GM18499 (cell line): Measurements from ENCODE around the gene CFAP157.

Experiments
- ATAC-seq: cut with Tn5 transposase; IDR thresholded peaks from one replicate; pipeline ENCODE4 v1.9.1; 2021; ENCODE audit warnings: moderate number of reproducible peaks; ENCODE audit not compliant: insufficient read depth, unreplicated experiment

Gene CFAP157

DNA sequence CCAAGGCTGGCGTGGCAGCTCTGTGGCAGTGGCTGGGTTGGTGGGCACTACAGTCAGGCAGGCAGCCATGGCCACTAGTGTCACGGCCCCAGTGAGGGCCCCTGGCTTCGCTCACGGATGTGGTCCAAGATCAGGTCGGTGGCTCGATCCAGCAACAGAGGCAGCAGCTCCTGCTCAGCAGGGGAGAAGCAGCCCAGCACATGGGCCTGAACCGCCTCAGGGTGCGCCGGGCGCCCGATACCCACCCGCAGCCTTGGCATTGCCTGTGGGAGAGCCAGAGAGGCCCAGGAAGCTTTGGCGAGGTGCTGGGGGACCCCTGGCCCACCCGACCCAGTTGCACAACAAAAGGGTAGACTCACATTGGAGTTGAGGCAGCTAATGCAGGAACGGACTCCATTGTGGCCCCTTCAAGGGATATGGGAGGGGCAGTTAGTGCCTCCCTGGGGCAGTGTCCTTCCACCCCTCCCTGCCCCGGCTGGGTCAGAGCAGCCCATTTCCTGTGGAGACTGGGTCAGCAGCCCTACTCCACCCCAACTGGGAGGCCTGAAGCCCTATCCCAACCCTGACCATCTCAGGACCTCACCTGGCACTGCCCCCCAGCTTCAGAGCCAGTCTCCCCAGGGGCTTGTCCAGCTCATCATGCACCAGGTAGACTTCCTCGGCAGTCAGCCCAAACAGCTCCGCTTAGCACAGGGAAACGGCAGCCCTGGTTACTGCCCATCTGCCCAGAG is 7.4 kb downstream of the CFAP157 start:
- ATAC-seq: no peak

DNA sequence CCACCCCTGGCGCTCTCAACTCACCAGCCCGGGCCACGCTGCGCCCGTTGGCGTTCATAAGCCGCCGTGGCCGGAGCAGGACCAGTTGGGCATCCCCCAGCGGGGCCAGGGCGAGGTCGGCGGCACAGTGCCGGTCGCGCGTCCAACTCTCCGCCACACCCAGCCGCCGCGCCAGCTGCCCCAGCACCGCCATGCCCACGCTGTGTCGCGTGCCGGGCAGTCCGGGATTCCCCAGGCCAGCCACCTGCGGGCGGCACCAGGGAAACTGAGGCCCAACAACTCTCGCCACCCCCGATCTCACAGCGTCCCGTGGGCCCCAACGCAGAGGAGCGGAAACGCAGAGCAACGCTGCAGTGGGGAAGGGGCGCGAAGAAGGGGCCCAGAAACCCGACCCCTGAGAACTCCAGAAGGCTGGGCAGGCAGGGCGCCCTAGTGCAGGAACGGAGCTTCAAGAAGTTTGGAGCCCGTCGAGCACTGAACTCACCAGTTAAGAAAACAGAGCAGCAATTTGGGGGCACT is 8.2 kb downstream of the CFAP157 start:
- ATAC-seq: no peak

DNA sequence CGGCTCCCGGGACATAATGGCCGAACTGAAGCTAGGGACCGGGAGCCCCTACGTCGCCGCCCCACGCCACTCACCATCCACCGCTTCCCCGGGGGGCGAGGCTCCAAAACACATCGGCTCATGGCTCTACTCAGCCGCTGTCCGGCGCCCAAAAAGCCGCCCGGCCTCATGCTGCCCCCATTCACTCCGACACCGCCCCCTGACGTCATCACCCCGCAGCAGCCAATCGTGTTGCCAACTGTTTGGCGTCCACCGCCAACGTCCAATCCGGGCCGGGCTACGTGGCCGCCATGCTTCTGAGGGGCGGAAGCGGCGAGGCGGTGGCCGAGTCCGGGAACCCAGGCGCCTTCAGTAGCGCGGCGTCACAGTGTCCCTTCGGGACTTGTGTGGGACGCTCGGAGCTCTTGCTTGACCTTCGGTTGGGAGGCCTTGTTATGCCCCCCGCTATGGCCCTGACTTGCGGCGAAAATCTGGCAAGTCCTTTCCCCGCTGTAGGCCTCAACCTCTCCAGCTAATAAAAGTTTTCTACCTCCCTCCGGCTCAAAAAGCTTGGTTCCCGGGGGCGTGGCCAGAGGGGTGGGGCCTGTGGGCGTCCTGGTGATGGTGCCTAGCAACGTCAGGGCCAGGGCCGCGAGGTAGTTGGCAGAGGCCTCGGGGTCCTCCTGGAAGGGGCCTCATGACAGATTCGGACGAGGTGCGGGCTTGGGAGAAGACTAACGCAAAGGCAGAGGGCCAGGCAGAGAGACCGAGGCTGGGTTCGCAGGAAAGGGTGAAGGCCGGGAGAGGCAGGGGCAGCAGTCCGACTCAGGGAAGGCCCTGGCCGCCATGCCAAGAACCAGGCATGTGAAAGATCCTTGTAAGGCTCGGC is 8.9 kb downstream of the CFAP157 start, which contains the start of the genes PTRH1 and TTC16:
TSS of gene PTRH1 (minus strand) at position 194 of the 868 bp plus-strand sequence. CDS start at position 170, 24 bp downstream.
TSS of gene TTC16 (plus strand) at position 610 of the 868 bp plus-strand sequence. CDS start at position 677, 67 bp downstream.
- ATAC-seq: peak; percentile 71

DNA sequence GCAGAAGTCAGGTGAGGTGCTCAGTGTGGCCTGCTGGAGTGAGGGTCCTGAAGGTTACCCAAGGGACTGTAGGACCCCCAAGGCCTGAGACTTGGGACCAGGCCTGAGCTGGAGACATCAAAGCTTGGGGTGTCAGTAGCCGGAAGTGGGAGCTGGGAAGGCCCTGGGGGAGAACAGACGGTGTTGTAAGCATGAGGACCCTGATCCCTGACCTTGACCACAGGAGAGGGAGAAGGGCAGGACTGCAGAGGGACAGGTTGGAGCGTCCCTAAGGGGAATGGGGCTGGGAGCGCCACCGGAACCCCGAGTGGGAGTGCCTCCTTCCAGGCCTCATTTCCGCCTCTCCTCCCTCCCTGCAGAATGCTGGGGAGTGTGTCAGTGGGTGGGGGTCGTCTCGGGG is 9.6 kb downstream of the CFAP157 start:
- ATAC-seq: no peak

DNA sequence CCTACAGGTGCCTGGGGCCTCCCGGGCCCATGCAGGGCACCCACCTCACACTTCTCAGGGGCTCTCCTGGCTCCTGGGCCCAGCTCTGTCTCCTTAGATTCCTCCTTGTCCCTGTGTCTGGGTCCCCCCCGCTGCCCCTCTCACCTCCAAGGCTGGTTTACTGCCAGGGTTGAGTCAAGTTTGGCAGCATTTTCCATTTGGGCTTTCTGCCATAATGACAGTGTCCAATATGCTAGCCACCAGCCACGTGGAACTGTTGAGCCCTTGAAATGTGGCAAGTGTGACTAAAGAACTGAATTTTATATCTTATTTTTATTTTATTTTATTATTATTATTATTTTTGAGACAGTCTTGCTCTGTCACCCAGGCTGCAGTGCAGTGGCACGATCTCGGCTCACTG is 11.0 kb downstream of the CFAP157 start:
- no peak for ATAC-seq

DNA sequence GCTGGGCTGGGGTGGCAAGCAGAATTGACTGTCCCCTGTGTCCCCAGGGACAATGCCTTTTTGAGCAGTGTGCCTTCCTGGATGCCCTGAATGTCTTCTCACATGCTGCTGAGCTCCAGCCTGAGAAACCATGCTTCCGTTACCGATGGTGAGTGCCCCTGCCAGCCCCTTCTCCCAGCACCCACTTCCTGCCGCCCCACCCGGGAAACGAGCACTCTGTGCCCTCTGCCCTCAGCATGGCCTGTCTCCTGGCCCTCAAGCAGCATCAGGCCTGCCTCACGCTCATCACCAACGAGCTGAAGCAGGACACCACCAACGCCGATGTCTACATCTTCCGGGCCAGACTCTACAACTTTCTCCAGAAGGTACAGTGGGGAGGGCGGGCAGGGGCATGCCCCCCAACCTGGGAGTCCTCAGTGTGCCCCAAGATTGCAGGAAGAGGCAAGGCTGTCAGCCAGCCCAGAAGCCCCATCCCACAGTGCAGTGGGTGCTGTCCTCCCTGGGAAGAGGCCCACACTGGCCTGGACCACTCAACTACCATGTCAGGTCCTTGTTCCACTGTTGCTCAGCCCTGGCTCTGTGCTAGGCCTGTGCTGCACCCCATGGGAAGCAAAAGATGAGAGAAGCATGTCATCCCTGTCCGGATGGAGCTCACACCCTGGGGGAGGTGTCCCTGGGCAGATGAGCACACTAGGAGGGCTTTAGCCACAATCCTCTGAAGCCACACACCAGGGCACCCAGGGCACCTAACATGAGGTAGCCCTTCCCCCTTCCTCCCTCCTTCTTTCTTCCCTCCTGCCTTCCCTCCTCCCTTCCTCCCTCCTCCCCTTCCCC is 13.5 kb downstream of the CFAP157 start:
- no peak for ATAC-seq

DNA sequence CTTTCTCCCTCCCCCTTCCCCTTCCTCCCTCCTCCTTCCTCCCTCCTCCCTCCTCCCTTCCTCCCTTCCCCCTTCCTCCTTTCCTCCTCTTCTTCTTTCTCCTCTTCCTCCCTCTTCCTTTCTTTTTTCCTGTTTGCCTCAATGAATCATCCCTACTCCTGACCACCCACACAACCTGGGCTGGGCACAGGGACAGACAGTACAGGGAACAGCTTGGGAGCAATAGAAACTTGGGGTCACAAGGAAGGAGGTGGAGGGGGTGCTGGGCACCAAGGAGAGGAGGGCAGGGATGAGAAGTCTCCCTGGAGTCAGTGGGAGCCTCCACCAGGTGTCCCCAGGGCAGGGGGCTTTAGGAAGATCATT is 14.1 kb downstream of the CFAP157 start:
- ATAC-seq: no peak

DNA sequence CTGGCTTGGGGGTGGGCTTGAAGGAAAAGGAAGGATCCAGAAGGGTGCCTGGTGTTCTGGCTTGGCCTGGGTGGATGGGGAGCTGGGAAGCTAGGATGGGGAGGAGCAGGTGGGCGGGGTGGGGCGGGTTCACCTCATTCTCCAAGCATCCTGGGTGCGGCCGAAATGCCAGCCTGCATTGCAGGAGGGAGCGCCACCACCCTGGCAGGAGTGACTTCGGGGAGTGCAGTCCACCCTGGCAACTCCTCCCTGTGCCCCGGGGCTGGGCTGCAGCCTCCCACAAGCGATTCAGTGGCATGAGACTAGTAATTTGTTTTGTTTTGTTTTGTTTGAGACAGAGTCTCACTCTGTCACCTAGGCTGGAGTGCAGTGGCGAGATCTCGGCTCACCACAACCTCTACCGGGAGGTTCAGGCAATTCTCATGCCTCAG is 14.6 kb downstream of the CFAP157 start:
- ATAC-seq: no peak

DNA sequence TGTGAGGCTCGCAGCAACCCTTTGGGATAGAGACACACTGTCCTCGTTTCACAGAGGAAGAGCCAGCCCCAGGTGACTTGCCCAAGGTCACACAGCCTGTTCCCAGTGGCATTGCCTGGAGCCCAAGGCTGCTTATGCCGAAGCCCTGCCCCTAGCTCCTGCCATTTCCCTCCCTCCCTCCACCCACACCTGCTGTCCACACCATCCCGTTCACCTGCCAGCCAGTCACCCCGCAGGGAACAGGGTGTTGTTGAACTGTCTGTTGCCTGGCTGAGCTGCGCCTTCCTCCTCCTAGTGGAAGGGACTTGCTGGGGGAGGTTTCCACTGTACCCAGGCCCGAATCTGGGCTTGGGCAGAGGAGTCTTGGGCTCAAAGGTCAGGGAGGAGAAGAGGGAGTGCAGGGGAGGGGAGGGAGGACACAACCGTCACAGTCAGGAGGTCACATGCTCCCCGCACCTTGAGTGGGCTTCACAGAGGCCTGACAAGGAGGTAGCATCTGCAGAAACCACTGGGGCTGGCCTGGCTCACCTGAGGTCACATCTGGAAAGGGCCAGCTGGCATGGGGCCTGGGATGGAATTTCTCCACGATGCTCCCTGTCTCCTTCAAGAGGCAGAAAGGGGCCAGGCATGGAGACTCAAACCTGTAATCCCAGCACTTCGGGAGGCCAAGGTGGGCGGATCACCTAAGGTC is 15.4 kb downstream of the CFAP157 start:
- no peak for ATAC-seq

DNA sequence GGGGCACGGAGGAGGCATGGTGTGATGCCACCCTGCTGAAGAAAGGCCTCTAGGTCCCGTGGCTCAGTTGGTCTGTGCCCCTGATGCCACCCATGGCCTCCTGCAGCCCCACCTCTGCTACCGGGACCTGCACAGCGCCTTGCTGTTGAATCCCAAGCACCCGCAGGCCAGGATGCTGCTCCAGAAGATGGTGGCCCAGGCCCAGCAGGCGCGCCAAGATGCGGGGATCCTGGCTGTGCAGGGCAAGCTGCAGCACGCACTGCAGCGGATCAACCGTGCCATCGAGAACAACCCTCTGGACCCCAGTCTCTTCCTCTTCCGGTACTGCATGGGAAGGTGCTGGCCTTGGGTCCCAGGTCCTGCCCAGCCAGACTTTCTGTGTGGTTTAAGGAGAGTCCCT is 16.2 kb downstream of the CFAP157 start:
- no peak for ATAC-seq

DNA sequence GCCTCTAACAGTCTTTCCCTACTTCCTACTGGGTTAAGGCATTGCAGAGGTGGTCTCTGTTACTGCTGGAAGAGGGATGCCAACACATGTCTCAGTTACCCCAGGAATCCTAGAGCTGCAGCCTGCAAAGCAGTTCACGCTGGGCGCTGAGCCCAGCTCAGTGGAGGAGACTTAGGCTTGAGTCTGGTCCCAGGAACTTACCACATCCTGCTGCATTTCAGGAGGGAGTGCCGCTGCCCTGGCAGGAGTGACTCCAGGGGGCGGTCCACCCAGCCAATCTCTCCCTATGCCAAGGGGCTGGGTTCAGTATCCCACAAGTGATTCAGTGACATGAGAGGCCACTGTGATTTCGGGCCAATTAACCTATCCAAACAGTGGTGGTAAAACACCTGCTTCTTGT is 16.7 kb downstream of the CFAP157 start:
- ATAC-seq: no peak

DNA sequence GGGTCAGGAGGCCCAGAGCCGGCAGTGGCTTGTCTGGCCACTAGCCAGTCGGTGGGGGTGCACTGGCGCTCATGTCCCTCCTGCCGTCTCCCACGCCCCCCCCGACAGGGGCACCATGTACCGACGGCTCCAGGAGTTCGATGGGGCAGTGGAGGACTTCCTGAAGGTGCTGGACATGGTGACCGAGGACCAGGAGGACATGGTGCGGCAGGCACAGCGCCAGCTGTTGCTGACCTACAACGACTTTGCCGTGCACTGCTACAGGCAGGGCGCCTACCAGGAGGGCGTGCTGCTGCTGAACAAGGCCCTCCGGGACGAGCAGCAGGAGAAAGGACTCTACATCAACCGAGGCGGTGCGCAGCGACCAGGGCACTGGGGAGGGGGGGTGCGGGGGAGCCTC is 17.2 kb downstream of the CFAP157 start:
- no peak for ATAC-seq

DNA sequence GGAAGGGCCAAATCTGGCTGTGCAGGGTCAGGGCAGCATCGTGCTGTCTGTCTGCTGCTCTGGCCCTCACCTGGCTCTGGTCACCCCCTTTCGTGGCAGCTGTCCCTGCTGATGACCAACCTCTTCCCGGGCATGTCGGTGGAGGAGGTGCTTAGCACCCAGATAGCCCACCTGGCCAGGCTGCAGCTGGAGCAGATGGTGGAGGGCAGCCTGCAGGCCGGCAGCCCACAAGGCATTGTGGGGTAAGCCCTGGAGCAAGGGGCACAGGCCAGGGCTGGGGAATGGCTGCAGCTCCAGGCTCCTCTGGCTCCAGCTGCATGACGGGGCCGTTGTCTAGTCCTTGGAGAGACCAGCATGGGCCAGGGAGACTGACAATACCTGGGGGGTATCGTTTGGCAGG is 20.1 kb downstream of the CFAP157 start:
- no peak for ATAC-seq

DNA sequence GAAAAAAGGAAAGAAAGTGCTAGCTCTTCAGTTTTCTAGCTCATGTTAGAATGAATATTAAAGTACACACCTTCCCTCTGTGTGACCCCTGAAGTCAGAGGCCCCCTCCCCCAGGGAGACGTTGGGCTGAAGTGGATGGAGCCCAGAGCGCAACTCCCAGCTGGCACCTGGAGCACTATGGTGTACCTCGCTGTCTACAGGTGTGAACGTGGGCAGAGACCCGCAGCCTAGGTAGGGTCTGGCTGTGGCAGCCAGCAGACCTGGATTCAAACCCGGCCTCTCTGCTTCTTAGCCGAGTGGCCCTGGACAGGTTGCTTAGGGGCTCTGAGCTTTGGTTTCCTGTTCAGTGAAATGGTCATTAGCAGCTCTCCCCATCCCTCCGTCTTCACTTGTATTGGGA is 22.0 kb downstream of the CFAP157 start:
- ATAC-seq: no peak

DNA sequence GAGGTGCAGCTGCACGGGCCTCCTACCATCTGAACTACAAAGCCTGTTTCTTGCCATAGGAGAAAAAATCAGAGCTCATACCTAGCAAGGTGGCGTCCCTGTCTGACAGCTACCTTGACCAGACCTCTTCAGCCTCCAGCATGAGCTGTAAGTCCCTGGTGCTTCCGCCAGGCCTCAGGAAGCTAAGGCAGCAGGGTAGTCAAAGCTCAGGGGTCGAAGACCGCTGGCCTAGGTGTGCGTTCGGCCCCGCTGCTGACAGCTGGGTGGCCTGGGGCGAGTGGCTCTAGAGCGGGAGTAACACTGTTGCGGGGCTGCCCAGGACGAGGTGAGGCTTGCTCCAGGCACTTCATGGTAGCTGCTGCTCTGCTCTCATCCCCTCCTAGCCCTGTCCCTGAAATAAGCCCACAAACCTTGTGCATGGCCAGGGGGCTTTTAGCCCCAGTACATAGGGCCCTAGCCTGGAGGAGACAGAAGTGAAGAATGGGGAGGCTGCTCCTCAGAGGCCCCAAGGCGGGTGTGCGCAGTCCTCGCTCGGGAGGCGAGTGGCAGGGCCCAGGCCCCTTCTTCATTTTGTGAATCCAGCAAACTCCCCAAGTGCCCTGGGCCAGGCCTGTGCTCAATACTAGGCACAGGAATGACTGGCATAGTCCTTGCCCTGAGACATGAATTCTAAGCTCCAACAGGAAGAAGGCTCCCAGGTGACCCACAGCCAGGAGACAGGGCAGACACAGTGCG is 22.9 kb downstream of the CFAP157 start:
- ATAC-seq: no peak

DNA sequence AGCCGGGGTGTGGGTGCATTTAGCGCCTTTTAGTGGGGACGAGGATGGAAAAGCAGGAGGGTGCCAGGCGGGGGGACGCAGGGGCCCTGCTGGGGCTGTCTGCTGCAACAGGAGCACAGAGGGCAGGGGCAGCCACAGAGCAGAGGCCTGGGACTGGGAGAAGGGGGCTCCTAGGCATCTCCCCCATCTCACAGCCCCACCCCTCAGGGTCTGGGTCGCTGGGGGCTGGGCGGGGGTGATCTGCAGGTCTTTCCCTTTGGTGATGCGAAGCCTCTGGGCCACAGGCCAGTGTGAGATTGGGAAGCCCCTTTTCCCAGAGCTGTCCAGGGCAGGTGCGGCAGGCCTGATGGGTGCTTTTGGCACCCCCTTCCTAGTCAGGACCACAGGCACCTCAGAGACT is 23.5 kb downstream of the CFAP157 start:
- ATAC-seq: no peak

DNA sequence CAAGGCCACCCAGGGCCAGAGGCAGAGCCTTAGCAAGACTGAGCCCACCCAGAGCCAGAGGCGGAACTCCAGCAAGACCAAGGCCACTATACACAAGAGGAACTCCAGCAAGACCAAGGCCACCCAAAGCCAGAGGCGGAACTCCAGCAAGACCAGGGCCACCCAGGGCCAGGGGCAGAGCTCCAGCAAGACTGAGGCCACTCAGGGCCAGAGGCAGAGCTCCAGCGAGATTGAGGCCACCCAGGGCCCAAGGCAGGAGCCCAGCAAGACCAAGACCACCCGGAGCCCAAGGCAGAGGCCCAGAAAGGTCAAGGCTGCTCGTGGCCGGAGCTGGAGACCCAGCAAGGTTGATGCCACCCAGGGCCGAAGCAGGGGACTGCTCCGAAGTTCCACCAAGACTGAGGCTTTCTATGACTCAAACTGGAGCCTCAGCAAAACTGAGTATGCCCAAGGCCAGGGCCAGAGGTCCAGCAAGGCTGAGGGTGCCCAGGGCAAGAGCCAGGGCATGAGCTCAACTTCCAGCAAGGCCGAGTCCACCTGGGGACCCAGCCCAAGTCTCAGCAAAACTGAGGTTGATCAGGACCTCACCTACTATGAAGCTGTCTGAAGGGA is 24.1 kb downstream of the CFAP157 start:
- ATAC-seq: no peak

DNA sequence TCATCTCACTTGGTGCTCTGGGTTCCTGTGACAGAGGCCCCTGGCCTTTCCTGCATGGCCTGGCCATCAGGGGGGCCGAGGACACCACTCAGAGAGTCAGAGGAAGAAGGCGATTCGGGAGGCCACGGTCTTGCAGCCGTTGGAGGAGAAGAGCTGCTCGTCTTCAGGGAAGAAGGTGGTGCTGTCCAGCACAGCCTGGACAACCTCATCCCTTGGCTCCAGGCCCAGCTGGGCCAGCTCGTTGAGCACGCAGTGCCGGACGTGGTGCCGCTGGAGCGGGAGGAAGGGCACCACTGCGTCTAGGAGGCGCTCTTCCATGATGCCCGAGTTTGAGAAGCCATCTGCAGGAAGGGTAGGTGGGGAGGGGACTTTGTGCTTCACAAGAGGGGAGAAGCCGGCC is 25.1 kb downstream of the CFAP157 start:
- no peak for ATAC-seq

DNA sequence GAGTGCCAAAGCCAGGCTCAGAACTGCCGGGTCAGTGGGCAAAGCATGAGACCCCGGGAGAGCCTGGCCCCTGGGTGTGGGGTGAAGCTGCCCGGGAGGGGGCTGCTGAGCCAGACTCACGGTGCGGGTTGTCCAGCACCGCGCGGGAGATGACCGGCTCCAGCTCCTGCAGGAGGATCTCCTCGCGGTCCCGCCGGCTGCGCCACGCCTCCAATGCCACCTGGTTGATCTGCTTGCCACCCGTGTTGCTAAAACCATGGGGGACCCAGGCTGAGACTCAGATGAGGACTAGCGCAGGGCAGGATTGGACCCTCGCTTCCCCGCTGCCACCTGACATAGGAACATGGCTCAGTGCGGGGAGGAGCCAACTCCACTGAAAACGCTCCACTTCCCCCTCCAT is 25.7 kb downstream of the CFAP157 start:
- ATAC-seq: no peak
